ENCODE measurements around the gene TANK. TPM values are rescaled to one million over a fixed set of nuclear protein-coding genes. Genes with fewer than 3 reads are reported as not detected.

TANK gene
- total and polyA plus RNA-seq, 2 donors (not counting 3 experiments of a cell fraction or from before 2014, with no cell fraction given) = 33.3 to 83.2 TPM

- H3K9me3 ChIP-seq (replicated peaks; ENCODE audit: control insufficient read depth, insufficient read depth, low read length) = no peaks in the 10 kb centered on the region
- H3K27ac ChIP-seq (ENCODE audit: insufficient read depth, low read depth, low read length) = no peak overlapping the region
- H3K27me3 ChIP-seq (ENCODE audit: control insufficient read depth in 2 of 2, insufficient read depth in 2 of 2, low read length in 2 of 2) = no peaks in the 10 kb centered on the region
- H3K4me1 ChIP-seq (ENCODE audit: control insufficient read depth, extremely low read depth, insufficient read depth, low read length) = no peaks in the 10 kb centered on the region
- BruUV-seq (replicated peaks) = no TSS peak
- dilution Hi-C loops (cut with MboI; ENCODE audit: extremely low pct_ligation_motif_present, low sequenced_read_pairs) = no loop called here
- FAIRE-seq (no peak), DNase-seq (ENCODE audit: low read depth, low spot score) (no peak)
- POLR2A ChIA-PET = no interaction called here
- H3K9ac ChIP-seq (replicated peaks; ENCODE audit: extremely low read depth, insufficient read depth, low read length) = no peak overlapping the region
- H3K36me3 ChIP-seq (ENCODE audit: control insufficient read depth in 2 of 2, extremely low read depth in 1 of 2, insufficient read depth in 2 of 2, low read length in 2 of 2) = peaks cover 0 to 2% of the 10 kb centered on the region in 2 experiments
- intact Hi-C loops (cut with micrococcal nuclease) = no loop called here
- H4K20me1 ChIP-seq (replicated peaks; ENCODE audit: control insufficient read depth, extremely low read depth, insufficient read depth, low read length) = no peaks in the 10 kb centered on the region
- H3K79me2 ChIP-seq (ENCODE audit: control insufficient read depth, insufficient read depth, low read length) = no peaks in the 10 kb centered on the region
- TF ChIP-seq, protein P1, sequence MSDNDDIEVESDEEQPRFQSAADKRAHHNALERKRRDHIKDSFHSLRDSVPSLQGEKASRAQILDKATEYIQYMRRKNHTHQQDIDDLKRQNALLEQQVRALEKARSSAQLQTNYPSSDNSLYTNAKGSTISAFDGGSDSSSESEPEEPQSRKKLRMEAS (IDR thresholded peaks at IDR 0.05; ENCODE audit: insufficient read depth, insufficient read length) = no peak
- H3K9me1 ChIP-seq (replicated peaks; ENCODE audit: control insufficient read depth, extremely low read depth, insufficient read depth, low read length) = no peaks in the 10 kb centered on the region
- no peak overlapping the region for H3K4me2 ChIP-seq (ENCODE audit: insufficient read depth, low read length)
- CTCF ChIA-PET = interaction anchor here (0.8 to 1.3 kb wide), 4 partner anchors 8 to 155 kb away, joined by 3 to 4 read pairs (median 3); no protein-coding TSS in a partner anchor
- H2AFZ ChIP-seq (ENCODE audit: low read depth, low read length) = no peak overlapping the region
- H3K4me3 ChIP-seq (replicated peaks in 1 of 3; ENCODE audit: insufficient read depth in 1 of 3, low read depth in 1 of 3, low read length in 3 of 3) = no peak overlapping the region
These were observed 59.0 kb downstream of the TANK start for GRCh38 chr2:161219211-161219610.

DNA sequence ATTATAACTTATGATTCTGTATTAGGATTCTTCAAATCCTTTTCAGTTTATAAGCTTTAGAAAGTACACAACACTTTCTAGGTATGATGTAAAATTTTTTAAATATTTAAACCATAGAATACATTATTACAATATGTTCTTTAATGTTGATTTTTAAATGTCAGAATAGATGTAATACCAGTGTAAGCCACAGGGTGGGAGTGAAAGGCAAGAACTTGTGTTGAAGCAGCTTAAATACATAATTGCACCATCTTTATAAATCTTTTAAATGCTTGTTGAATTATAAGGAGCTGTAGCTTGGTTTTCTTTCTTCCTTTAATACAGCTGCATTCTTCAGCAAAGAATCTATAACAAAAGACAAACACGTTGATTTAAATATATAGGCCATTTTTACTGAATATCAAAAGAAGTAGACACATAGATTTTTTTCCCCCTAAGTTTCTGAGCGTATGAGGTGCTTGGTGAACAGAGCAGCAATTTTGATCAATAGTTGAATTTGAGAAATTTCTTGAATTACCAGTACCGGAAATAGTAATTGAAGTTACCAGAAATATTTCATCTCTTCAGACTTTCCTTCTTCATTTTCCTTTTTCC is 63.0 kb downstream of the TANK start:
- Histone ChIP-seq H4K20me1 (replicated peaks; ENCODE audit: control insufficient read depth, extremely low read depth, insufficient read depth, low read length) (no peaks in the 10 kb centered on the region), H3K9ac (replicated peaks; ENCODE audit: extremely low read depth, insufficient read depth, low read length) (no peak overlapping the region), H3K27me3 (ENCODE audit: control insufficient read depth in 2 of 2, insufficient read depth in 2 of 2, low read length in 2 of 2) (no peaks in the 10 kb centered on the region), H3K4me2 (ENCODE audit: insufficient read depth, low read length) (no peak overlapping the region), H3K27ac (ENCODE audit: insufficient read depth, low read depth, low read length) (no peak overlapping the region), H3K4me3 (replicated peaks in 1 of 3; ENCODE audit: insufficient read depth in 1 of 3, low read depth in 1 of 3, low read length in 3 of 3) (no peak overlapping the region), H3K4me1 (ENCODE audit: control insufficient read depth, extremely low read depth, insufficient read depth, low read length) (no peaks in the 10 kb centered on the region), H2AFZ (ENCODE audit: low read depth, low read length) (no peak overlapping the region), H3K36me3 (ENCODE audit: control insufficient read depth in 2 of 2, extremely low read depth in 1 of 2, insufficient read depth in 2 of 2, low read length in 2 of 2) (peaks cover 5 to 11% of the 10 kb centered on the region in 2 experiments), H3K9me3 (replicated peaks; ENCODE audit: control insufficient read depth, insufficient read depth, low read length) (no peaks in the 10 kb centered on the region), H3K9me1 (replicated peaks; ENCODE audit: control insufficient read depth, extremely low read depth, insufficient read depth, low read length) (no peaks in the 10 kb centered on the region), H3K79me2 (ENCODE audit: control insufficient read depth, insufficient read depth, low read length) (no peaks in the 10 kb centered on the region)
- BruUV-seq (replicated peaks) = no TSS peak
- FAIRE-seq (no peak), DNase-seq (ENCODE audit: low read depth, low spot score) (peak; percentile 77)
- peak; percentile 24 to 26 for TF ChIP-seq CTCF (IDR thresholded peaks at IDR 0.05; ENCODE audit: extremely low read depth in 1 of 2, insufficient read depth in 1 of 2, low read depth in 1 of 2, low read length in 2 of 2)
- no peak for TF ChIP-seq MYC (IDR thresholded peaks at IDR 0.05; ENCODE audit: low read depth, low read length)
- ChIA-PET CTCF (interaction anchor here (0.6 to 4.0 kb wide), 28 partner anchors 9 to 723 kb away, joined by 3 to 52 read pairs (median 4); partner anchors contain the start of gene PSMD14), POLR2A (no interaction called here)
- intact Hi-C loops (cut with micrococcal nuclease) (loop anchor here (1.0 kb wide), 1 partner anchor 50 kb away; no protein-coding TSS in a partner anchor), dilution Hi-C loops (cut with MboI; ENCODE audit: extremely low pct_ligation_motif_present, low sequenced_read_pairs) (no loop called here)
